ENCODE measurements around the gene ZCCHC13. TPM values are rescaled to one million over a fixed set of nuclear protein-coding genes. Genes with fewer than 3 reads are reported as not detected.
"Not testable (repeated sequence)": the region's sequence is repeated elsewhere in the genome, so short reads cannot be mapped to it uniquely, and the experiment has no call there.

The ZCCHC13 gene
- total RNA-seq, 2 experiments from 2014 or later: not detected

- H3K36me3 Mint-ChIP-seq: no peaks in the 10 kb centered on the region
- H3K27ac Mint-ChIP-seq: no peak overlapping the region
- no peak for DNase-seq
- H3K27me3 Mint-ChIP-seq: no peaks in the 10 kb centered on the region
- CTCF ChIA-PET: no interaction called here
- H3K4me1 Mint-ChIP-seq (ENCODE audit: low read depth): peaks cover 2% of the 10 kb centered on the region
- no peak overlapping the region for H3K4me3 Mint-ChIP-seq
- POLR2A ChIA-PET: no interaction called here
- intact Hi-C loops (cut with micrococcal nuclease): no loop called here
- H3K9me3 Mint-ChIP-seq: peaks cover 3% of the 10 kb centered on the region
Measured at GRCh38 chrX:74338852-74339251, 34.9 kb downstream of the ZCCHC13 start.

GRCh38 chrX:74340051-74340450, 36.1 kb downstream of the ZCCHC13 start:
- H3K4me3 Mint-ChIP-seq: no peak overlapping the region
- H3K27ac Mint-ChIP-seq: no peak overlapping the region
- DNase-seq: no peak
- intact Hi-C loops (cut with micrococcal nuclease): loop anchor here (5.0 to 10.0 kb wide), 3 partner anchors 115 to 323 kb away; no protein-coding TSS in a partner anchor
- ChIA-PET CTCF (interaction anchor here (0.6 kb wide), 1 partner anchor 63 kb away, joined by 3 read pairs; no protein-coding TSS in a partner anchor), POLR2A (no interaction called here)
- H3K4me1 Mint-ChIP-seq (ENCODE audit: low read depth): peaks cover 3% of the 10 kb centered on the region
- no peaks in the 10 kb centered on the region for H3K36me3 Mint-ChIP-seq
- H3K27me3 Mint-ChIP-seq: no peaks in the 10 kb centered on the region
- peaks cover 3% of the 10 kb centered on the region for H3K9me3 Mint-ChIP-seq

- H3K4me1 Mint-ChIP-seq (ENCODE audit: low read depth); H3K4me3 Mint-ChIP-seq; H3K27ac Mint-ChIP-seq; H3K36me3 Mint-ChIP-seq; H3K27me3 Mint-ChIP-seq; DNase-seq; H3K9me3 Mint-ChIP-seq; POLR2A ChIA-PET: not testable (repeated sequence)
- CTCF ChIA-PET: interaction anchor here (0.6 to 1.3 kb wide), 2 partner anchors 40 to 180 kb away, joined by 3 read pairs; no protein-coding TSS in a partner anchor
- intact Hi-C loops (cut with micrococcal nuclease): loop anchor here (5.0 to 10.0 kb wide), 3 partner anchors 117 to 325 kb away; no protein-coding TSS in a partner anchor
Measured at GRCh38 chrX:74342211-74342610, 38.2 kb downstream of the ZCCHC13 start.

- H3K4me3 Mint-ChIP-seq: no peak overlapping the region
- no peaks in the 10 kb centered on the region for H3K27me3 Mint-ChIP-seq
- H3K4me1 Mint-ChIP-seq (ENCODE audit: low read depth): peaks cover 3% of the 10 kb centered on the region
- H3K9me3 Mint-ChIP-seq: peaks cover 3% of the 10 kb centered on the region
- H3K36me3 Mint-ChIP-seq: no peaks in the 10 kb centered on the region
- intact Hi-C loops (cut with micrococcal nuclease): loop anchor here (1.0 to 10.0 kb wide), 6 partner anchors 39 to 488 kb away; no protein-coding TSS in a partner anchor
- H3K27ac Mint-ChIP-seq: no peak overlapping the region
- ChIA-PET CTCF (interaction anchor here (0.6 to 2.2 kb wide), 8 partner anchors 13 to 191 kb away, joined by 3 to 9 read pairs (median 3); no protein-coding TSS in a partner anchor), POLR2A (no interaction called here)
- DNase-seq: peak; percentile 41
Measured at GRCh38 chrX:74343343-74344279, 39.6 kb downstream of the ZCCHC13 start.

- intact Hi-C loops (cut with micrococcal nuclease): loop anchor here (1.0 to 10.0 kb wide), 6 partner anchors 39 to 489 kb away; no protein-coding TSS in a partner anchor
- no peaks in the 10 kb centered on the region for H3K9me3 Mint-ChIP-seq
- peaks cover 3% of the 10 kb centered on the region for H3K4me1 Mint-ChIP-seq (ENCODE audit: low read depth)
- POLR2A ChIA-PET: no interaction called here
- no peaks in the 10 kb centered on the region for H3K36me3 Mint-ChIP-seq
- CTCF ChIA-PET: interaction anchor here (0.6 to 2.2 kb wide), 7 partner anchors 13 to 191 kb away, joined by 3 to 9 read pairs (median 3); no protein-coding TSS in a partner anchor
- DNase-seq: no peak
- H3K27ac Mint-ChIP-seq: no peak overlapping the region
- no peaks in the 10 kb centered on the region for H3K27me3 Mint-ChIP-seq
- no peak overlapping the region for H3K4me3 Mint-ChIP-seq
Measured at GRCh38 chrX:74344280-74344622, 40.3 kb downstream of the ZCCHC13 start.

- no peak overlapping the region for H3K4me3 Mint-ChIP-seq
- POLR2A ChIA-PET: no interaction called here
Measured at GRCh38 chrX:74346088-74346487, 42.1 kb downstream of the ZCCHC13 start.

GRCh38 chrX:74349387-74349786, 45.4 kb downstream of the ZCCHC13 start:
- ChIA-PET POLR2A (no interaction called here), CTCF (no interaction called here)
- no peaks in the 10 kb centered on the region for H3K36me3 Mint-ChIP-seq
- no peak overlapping the region for H3K27ac Mint-ChIP-seq
- intact Hi-C loops (cut with micrococcal nuclease): loop anchor here (10.0 kb wide), 1 partner anchor 125 kb away; no protein-coding TSS in a partner anchor
- peaks cover 6% of the 10 kb centered on the region for H3K4me1 Mint-ChIP-seq (ENCODE audit: low read depth)
- no peak overlapping the region for H3K4me3 Mint-ChIP-seq
- DNase-seq: no peak
- no peaks in the 10 kb centered on the region for H3K9me3 Mint-ChIP-seq
- no peaks in the 10 kb centered on the region for H3K27me3 Mint-ChIP-seq

More at GRCh38 chrX:74346088-74346487, 42.1 kb downstream of the ZCCHC13 start:
- Mint-ChIP-seq H3K4me1 (ENCODE audit: low read depth) (peaks cover 3% of the 10 kb centered on the region), H3K36me3 (no peaks in the 10 kb centered on the region), H3K9me3 (no peaks in the 10 kb centered on the region), H3K27me3 (no peaks in the 10 kb centered on the region), H3K27ac (no peak overlapping the region)
- CTCF ChIA-PET: no interaction called here
- intact Hi-C loops (cut with micrococcal nuclease): loop anchor here (10.0 kb wide), 1 partner anchor 121 kb away; no protein-coding TSS in a partner anchor
- no peak for DNase-seq

GRCh38 chrX:74351760-74352159, 47.8 kb downstream of the ZCCHC13 start:
- intact Hi-C loops (cut with micrococcal nuclease): no loop called here
- peaks cover 6% of the 10 kb centered on the region for H3K4me1 Mint-ChIP-seq (ENCODE audit: low read depth)
- no peaks in the 10 kb centered on the region for H3K9me3 Mint-ChIP-seq
- no peak overlapping the region for H3K27ac Mint-ChIP-seq
- ChIA-PET CTCF (no interaction called here), POLR2A (no interaction called here)
- no peak for DNase-seq
- no peaks in the 10 kb centered on the region for H3K36me3 Mint-ChIP-seq
- no peaks in the 10 kb centered on the region for H3K27me3 Mint-ChIP-seq
- no peak overlapping the region for H3K4me3 Mint-ChIP-seq

- Mint-ChIP-seq H3K4me1 (ENCODE audit: low read depth) (peaks cover 6% of the 10 kb centered on the region), H3K36me3 (no peaks in the 10 kb centered on the region), H3K27ac (no peak overlapping the region), H3K27me3 (no peaks in the 10 kb centered on the region), H3K4me3 (no peak overlapping the region), H3K9me3 (no peaks in the 10 kb centered on the region)
- no peak for DNase-seq
- ChIA-PET POLR2A (no interaction called here), CTCF (no interaction called here)
- intact Hi-C loops (cut with micrococcal nuclease): no loop called here
Measured at GRCh38 chrX:74353984-74354383, 50.0 kb downstream of the ZCCHC13 start.

Small RNA genes within 50 kb of the gene (microRNA-seq; reads per million reads assigned to microRNA genes)
- gene MIR374A (ENCODE audit: borderline microRNAs expressed, borderline number of aligned reads, borderline replicate concordance) (240 reads per million, percentile 75 among the genes with 10 or more reads in this experiment), gene MIR545 (ENCODE audit: borderline microRNAs expressed, borderline number of aligned reads, borderline replicate concordance) (2.8 reads per million)

Other genes with a start within 250 kb of the ZCCHC13 start
- 1 to 10 TPM; 1.2 TPM for gene SLC16A2, start 117.3 kb downstream of the ZCCHC13 start, total RNA-seq

All from activated CD4-positive, alpha-beta memory T cell treated with anti-CD3 and anti-CD28 coated beads for 36 hours (primary cell).